RCC 7860 (cell line): ENCODE results near the gene PUS7.
"Not testable (repeated sequence)": the region's sequence is repeated elsewhere in the genome, so short reads cannot be mapped to it uniquely, and the experiment has no call there.

Source experiments
- DNase-seq: peaks from one replicate; pipeline ENCODE4 v3.0.0-alpha.2; 2015; ENCODE audit warnings: low spot score
- FAIRE-seq: peaks from 2 replicates; lab custom pipeline; 2012; peaks lifted over from hg19 to GRCh38; lab: Jason Lieb, UNC

PUS7 gene, protein sequence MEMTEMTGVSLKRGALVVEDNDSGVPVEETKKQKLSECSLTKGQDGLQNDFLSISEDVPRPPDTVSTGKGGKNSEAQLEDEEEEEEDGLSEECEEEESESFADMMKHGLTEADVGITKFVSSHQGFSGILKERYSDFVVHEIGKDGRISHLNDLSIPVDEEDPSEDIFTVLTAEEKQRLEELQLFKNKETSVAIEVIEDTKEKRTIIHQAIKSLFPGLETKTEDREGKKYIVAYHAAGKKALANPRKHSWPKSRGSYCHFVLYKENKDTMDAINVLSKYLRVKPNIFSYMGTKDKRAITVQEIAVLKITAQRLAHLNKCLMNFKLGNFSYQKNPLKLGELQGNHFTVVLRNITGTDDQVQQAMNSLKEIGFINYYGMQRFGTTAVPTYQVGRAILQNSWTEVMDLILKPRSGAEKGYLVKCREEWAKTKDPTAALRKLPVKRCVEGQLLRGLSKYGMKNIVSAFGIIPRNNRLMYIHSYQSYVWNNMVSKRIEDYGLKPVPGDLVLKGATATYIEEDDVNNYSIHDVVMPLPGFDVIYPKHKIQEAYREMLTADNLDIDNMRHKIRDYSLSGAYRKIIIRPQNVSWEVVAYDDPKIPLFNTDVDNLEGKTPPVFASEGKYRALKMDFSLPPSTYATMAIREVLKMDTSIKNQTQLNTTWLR

DNA sequence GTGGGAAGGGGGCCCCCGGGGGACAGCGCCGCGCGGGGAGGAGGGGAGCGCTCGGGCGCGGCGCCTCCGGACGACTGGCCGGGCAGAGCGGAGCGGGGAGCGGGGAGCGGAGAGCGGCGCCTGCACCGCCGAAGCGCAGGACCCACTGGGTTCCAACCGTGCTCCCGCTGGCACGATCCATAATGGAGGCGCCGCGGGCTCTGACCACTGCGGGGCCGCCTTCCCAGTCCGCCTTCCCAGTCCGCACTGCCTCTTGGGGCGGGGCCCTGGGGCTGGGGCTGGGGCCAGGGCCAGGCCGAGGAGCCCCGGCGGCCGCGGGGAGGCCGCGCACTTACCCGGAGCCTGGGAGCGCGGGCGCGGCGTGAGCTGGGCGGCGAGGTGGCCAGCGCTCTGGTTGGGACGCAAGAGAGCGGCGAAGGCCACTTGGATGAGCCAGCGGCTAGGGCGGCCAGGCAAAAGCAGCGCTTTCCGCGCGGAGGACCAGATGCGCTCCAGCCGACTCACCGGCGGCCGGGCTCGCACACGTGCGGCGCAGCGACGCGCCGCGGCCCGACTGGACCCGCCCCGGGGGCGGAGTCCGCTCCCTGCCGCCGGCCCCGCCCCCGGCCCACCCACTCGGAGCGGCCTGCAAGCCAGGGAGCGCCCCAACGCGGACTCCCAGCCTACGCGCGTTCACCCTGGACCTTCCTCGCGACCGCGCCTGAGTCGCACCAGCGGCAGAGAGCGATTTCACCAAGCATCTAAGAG is at the start of gene PUS7:
Gene PUS7, minus strand, starts transcription at position 555 of the 747 bp plus-strand sequence. CDS start 13,759 bp downstream, outside the sequence.
- DNase-seq (peak; percentile 77), FAIRE-seq (no peak)

DNA sequence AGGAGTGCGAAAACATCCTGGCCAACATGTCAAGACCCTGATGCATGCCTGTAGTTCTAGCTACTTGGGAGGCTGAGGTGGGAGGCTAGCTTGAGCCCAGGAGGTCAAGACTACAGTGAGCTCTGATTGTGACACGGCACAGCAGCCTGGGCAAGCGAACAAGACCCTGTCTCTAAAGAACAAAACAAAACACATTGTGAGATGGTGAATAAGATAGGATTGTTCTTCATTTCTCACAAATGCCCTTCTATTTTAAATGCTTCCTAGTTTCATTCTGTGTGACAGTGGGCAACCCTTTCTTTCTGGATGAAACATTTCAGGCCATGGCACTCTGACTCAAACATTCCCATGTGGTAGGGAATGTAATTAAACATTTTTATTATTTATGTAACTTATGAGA is 45.8 kb upstream of the PUS7 start:
- DNase-seq = no peak
- FAIRE-seq = no peak

GRCh38 chr7:105567024-105567423 is 45.0 kb upstream of the PUS7 start:
- no peak for DNase-seq
- FAIRE-seq = no peak

- DNase-seq (no peak), FAIRE-seq (no peak)
These were observed 43.1 kb upstream of the PUS7 start for GRCh38 chr7:105565190-105565589.

DNA sequence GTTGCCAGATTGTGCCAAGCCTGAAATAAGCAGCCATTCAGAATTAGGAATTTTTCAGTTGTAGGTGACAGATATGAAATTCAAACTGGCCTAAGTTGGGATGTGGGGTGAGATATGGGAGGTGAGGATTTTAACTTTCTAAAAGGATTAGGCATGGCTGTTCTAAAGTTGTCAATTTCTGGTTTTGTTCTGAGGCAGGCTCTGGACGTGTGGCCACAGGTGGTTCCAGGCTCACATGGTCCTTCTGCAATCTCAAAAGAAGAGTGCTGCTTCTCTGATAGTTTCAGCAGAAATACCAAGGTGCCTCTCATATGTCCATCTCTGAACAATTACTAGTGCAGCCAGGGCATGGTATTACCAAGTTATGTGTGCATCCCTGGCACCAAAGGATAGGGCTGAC is 37.9 kb upstream of the PUS7 start:
- FAIRE-seq (no peak), DNase-seq (no peak)

- FAIRE-seq = no peak
- no peak for DNase-seq
These were observed 16.3 kb upstream of the PUS7 start for GRCh38 chr7:105538339-105538738.

DNA sequence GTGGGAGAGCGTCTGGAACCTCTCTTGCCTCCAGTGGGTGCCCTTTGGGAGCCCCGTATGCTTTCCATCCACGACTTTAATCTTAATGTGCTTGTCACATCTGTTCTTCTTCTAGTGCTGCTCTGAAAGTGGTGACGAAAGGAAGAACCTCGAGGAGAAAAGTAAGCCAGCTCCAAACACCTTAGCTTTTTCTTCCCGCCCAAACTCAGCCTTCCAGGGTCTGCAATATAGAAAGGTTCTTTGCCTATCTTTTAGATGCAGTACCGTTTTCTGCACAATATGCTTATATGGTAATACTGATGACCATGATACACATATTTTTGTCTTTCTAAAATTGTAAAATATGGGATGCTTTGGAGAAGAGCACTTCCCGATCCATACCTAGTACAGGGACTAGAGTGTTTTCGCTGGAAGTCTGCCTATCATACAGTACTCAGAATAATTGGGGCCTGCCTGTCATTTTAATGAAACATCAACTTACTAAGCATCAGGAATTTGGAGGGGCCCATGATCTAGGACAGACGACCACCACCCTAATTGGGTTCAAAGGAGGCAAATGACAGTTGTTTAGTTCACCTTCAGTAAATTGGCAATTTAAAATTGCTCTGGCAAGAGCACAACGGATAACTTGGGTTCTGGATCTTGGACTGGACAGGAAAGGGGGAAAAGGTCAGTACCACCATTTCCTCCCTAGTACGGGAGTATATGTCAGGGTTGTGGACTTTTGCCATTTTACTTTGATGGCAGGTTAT is 10.8 kb upstream of the PUS7 start:
- FAIRE-seq (no peak), DNase-seq (no peak)

GRCh38 chr7:105531792-105532671 is 10.0 kb upstream of the PUS7 start, which contains the start of gene RINT1:
Gene RINT1 (plus strand): TSS chr7:105532201. CDS start chr7:105532316, 115 bp downstream.
- FAIRE-seq = peak; percentile 78
- DNase-seq = peak; percentile 90

GRCh38 chr7:105530546-105530945 is 8.5 kb upstream of the PUS7 start:
- no peak for DNase-seq
- no peak for FAIRE-seq

- DNase-seq (no peak), FAIRE-seq (no peak)
These were observed 8.1 kb upstream of the PUS7 start for GRCh38 chr7:105530126-105530525.

DNA sequence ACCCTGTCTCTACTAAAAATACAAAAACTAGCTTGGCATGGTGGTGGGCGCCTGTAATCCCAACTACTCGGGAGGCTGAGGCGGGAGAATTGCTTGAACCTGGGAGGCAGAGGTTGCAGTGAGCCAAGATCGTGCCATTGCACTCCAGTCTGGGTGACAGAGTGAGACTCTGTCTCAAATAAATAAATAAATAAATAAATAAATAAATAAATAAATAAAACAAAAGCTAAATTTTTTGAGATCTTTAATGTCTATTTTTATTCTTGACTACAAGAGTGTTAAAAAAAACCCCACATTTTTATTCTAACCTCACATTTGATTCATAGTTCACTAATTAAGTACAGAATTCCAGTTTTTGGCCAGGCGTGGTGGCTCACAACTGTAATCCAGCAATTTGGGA is 5.7 kb upstream of the PUS7 start:
- not testable (repeated sequence) for DNase-seq, FAIRE-seq

DNA sequence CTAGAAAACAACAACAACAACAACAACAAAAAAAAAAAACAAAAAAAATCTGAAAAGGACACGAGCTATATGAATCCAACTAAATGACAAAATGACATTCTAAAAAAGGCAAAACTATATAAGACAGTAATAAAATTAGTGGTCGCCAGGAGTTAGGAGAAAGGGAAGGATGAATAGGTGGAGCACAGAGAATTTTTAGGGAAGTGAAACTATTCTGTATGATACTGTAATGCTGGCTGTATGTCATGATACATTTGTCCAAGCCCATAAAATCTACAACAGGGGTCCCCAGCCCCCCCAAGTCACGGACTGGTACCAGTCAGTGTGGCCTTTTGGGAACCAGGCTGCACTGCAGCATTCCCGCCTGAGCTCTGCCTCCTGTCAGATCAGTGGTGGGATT is 2.8 kb upstream of the PUS7 start:
- no peak for DNase-seq
- FAIRE-seq = no peak

DNA sequence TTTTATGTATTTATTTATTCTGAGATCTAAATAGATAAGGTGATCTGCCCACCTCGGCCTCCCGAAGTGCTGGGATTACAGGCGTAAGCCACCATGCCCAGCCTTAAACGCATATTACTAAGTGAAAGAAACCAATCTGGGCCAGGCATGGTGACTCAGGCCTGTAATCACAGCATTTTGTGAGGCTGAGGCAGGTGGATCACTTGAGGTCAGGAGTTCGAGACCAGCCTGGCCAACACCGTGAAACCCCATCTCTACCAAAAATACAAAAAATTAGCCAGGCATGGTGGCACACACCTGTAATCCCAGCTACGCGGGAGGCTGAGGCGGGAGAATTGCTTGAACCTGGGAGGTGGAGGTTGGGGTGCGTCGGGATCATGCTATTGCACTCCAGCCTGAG is 2.4 kb upstream of the PUS7 start:
- DNase-seq, FAIRE-seq: not testable (repeated sequence)

- peak; percentile 66 for DNase-seq
These were observed 899 bp downstream of the PUS7 start for GRCh38 chr7:105521027-105521716.

GRCh38 chr7:105520620-105521019 is 1.5 kb downstream of the PUS7 start:
- not testable (repeated sequence) for DNase-seq

More at GRCh38 chr7:105521027-105521716, 899 bp downstream of the PUS7 start:
- FAIRE-seq = no peak

DNA sequence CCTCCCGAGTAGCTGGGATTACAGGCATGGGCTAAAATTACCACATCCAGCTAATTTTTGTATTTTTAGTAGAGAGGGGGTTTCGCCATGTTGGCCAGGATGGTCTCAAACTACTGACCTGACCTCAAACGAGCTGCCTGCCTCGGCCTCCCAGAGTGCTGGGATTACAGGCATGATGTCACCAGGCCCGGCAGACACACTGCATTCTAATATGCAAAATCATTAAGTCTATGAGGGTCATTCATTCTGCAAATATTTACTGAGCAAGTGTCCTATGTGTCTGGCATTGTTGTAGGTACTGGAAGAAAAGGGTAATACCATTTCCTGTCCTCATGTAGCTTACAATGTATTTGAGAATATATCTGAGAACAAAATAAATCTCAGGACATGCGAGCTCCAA is 2.7 kb downstream of the PUS7 start:
- no peak for DNase-seq
- FAIRE-seq = no peak

More at GRCh38 chr7:105520620-105521019, 1.5 kb downstream of the PUS7 start:
- not testable (repeated sequence) for FAIRE-seq

GRCh38 chr7:105515610-105516009 is 6.5 kb downstream of the PUS7 start:
- DNase-seq, FAIRE-seq: not testable (repeated sequence)

- no peak for DNase-seq
- no peak for FAIRE-seq
These were observed 9.0 kb downstream of the PUS7 start for GRCh38 chr7:105512926-105513526.

- FAIRE-seq (no peak), DNase-seq (no peak)
These were observed 9.7 kb downstream of the PUS7 start for GRCh38 chr7:105512415-105512814.
